SK-N-SH treated with all-trans-retinoic acid at 6 μM for 48 hours (cell line): ENCODE data around the gene PDGFB.

Experiments
- ATAC-seq: fragments of 200-7000 bp; cut with Tn5 transposase; 3 replicates; pipeline ENCODE4 v1.9.1; 2020; ENCODE audit warnings: mild to moderate bottlenecking, moderate library complexity
- BACH2 ChIP-seq: fragments of 250-450 bp; sonication (Bioruptor Pico); IDR thresholded peaks from 2 replicates; pipeline ENCODE4 v1.9.0; 2021; ENCODE audit warnings: mild to moderate bottlenecking, borderline replicate concordance
- CREB5 ChIP-seq: fragments of 250-450 bp; sonication (Bioruptor Pico); IDR thresholded peaks from 2 replicates; pipeline ENCODE4 v1.5.1; 2020; ENCODE audit warnings: low read depth, mild to moderate bottlenecking, moderate library complexity
- CSDC2 ChIP-seq: fragments of 250-450 bp; sonication (Bioruptor Pico); IDR thresholded peaks from 2 replicates; pipeline ENCODE4 v1.5.0; 2020; ENCODE audit warnings: mild to moderate bottlenecking, moderate library complexity
- ESRRG ChIP-seq: fragments of 250-450 bp; sonication (Bioruptor Pico); IDR thresholded peaks from 2 replicates; pipeline ENCODE4 v1.6.1; 2021; ENCODE audit warnings: mild to moderate bottlenecking
- ISL1 ChIP-seq: fragments of 250-450 bp; sonication (Bioruptor Pico); IDR thresholded peaks from 2 replicates; pipeline ENCODE4 v2.1.2; 2022; ENCODE audit warnings: mild to moderate bottlenecking, moderate library complexity
- OSR1 ChIP-seq: fragments of 250-450 bp; sonication (Bioruptor Pico); IDR thresholded peaks from 2 replicates; pipeline ENCODE4 v1.8.0; 2022; ENCODE audit warnings: moderate library complexity, mild to moderate bottlenecking, inconsistent platforms
- PPARA ChIP-seq: fragments of 250-450 bp; sonication (Bioruptor Pico); IDR thresholded peaks from 2 replicates; pipeline ENCODE4 v1.5.0; 2020; ENCODE audit warnings: mild to moderate bottlenecking, borderline replicate concordance
- RARB ChIP-seq: fragments of 250-450 bp; sonication (Bioruptor Pico); IDR thresholded peaks from 2 replicates; pipeline ENCODE4 v1.8.0; 2021; ENCODE audit warnings: mild to moderate bottlenecking, moderate library complexity
- TCF4 ChIP-seq: fragments of 250-450 bp; sonication (Bioruptor Pico); IDR thresholded peaks from 2 replicates; pipeline ENCODE4 v1.8.0; 2021; ENCODE audit warnings: mild to moderate bottlenecking, moderate library complexity, borderline replicate concordance
- TOX ChIP-seq: fragments of 250-450 bp; sonication (Bioruptor Pico); IDR thresholded peaks from 2 replicates; pipeline ENCODE4 v1.8.0; 2021; ENCODE audit warnings: mild to moderate bottlenecking, moderate library complexity, borderline replicate concordance
- ZC3H10 ChIP-seq: fragments of 250-450 bp; sonication (Bioruptor Pico); IDR thresholded peaks from 2 replicates; pipeline ENCODE4 v1.5.1; 2021; ENCODE audit warnings: mild to moderate bottlenecking, moderate library complexity
- ZFP3 ChIP-seq: fragments of 250-450 bp; sonication (Bioruptor Pico); IDR thresholded peaks from 2 replicates; pipeline ENCODE4 v1.5.0; 2020; ENCODE audit warnings: mild to moderate bottlenecking, moderate library complexity
- ZNF565 ChIP-seq: fragments of 450-650 bp; formaldehyde crosslinking; conservative IDR thresholded peaks from 2 replicates; pipeline ENCODE4 v1.5.0; 2020; ENCODE audit warnings: low read depth, mild to moderate bottlenecking, moderate library complexity
- ZNF70 ChIP-seq: fragments of 450-650 bp; formaldehyde crosslinking; IDR thresholded peaks from 2 replicates; pipeline ENCODE4 v1.5.0; 2020; ENCODE audit warnings: mild to moderate bottlenecking, moderate library complexity
- ZNF8 ChIP-seq: fragments of 450-650 bp; formaldehyde crosslinking; IDR thresholded peaks from 2 replicates; pipeline ENCODE4 v1.5.0; 2020; ENCODE audit warnings: mild to moderate bottlenecking, moderate library complexity
- TF ChIP-seq, protein P1 (sequence below): fragments of 250-450 bp; sonication (Bioruptor Pico); IDR thresholded peaks from 2 replicates; pipeline ENCODE4 v1.5.1; 2021; ENCODE audit warnings: mild to moderate bottlenecking, moderate library complexity
- TF ChIP-seq, protein P2 (sequence below): fragments of 250-450 bp; sonication (Bioruptor Pico); IDR thresholded peaks from 2 replicates; pipeline ENCODE4 v1.8.0; 2021; ENCODE audit warnings: low read depth, mild to moderate bottlenecking, moderate library complexity, borderline replicate concordance
- TF ChIP-seq, protein P3 (sequence below): fragments of 250-450 bp; sonication (Bioruptor Pico); IDR thresholded peaks from 2 replicates; pipeline ENCODE4 v1.5.0; 2020; ENCODE audit warnings: mild to moderate bottlenecking, moderate library complexity

The PDGFB gene

DNA sequence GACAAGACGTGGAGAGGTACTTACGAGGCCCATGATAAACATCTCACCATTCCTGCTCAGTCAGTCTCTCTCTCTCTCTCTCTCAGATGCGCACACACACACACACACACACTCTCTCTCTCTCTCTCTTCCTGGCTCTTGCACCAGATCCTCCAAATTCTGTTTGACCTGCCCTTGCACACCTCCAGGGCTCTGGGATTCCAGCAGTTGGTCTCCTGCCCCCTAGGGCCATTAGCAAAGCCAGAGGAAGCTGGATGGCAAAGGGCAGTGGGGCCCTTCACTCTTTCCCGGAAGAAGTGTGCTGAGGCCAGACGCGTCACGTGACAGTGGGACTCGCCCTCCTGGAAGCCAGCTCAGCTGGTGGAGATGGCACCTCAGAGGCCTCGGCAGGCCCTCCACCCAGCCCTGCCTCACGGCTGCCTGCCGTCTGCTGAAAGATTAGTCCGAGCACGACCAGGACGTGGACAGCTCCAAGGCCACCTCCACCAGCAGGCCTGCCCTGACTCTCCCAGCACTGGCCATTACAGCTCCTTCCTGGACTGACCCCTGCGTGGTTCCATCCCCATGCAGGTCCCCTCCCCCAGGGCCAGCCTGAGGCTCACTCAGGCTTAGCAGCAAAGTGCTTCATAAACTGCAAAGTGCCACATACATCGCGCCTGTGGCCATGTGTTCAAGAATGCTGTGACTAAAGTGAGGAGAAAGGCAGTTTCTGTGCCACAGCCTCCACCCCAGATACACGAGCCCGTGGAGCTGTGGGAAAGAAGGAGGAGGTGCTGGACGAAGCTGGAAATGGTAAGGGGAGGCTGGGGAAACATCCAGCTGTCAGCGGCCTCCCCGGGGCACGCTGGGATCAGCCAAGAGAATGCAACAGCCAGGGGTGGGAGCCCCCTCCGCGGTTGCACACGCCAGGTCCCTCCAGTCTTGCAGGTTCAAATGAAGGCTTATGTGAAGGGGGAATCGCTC lies 3.7 kb downstream of the PDGFB start:
- no peak for TF ChIP-seq BACH2 (CRISPR knock-in tag)
- TF ChIP-seq ZFP3 (CRISPR knock-in tag), result no peak
- TF ChIP-seq ISL1, result no peak
- TF ChIP-seq, protein P1, sequence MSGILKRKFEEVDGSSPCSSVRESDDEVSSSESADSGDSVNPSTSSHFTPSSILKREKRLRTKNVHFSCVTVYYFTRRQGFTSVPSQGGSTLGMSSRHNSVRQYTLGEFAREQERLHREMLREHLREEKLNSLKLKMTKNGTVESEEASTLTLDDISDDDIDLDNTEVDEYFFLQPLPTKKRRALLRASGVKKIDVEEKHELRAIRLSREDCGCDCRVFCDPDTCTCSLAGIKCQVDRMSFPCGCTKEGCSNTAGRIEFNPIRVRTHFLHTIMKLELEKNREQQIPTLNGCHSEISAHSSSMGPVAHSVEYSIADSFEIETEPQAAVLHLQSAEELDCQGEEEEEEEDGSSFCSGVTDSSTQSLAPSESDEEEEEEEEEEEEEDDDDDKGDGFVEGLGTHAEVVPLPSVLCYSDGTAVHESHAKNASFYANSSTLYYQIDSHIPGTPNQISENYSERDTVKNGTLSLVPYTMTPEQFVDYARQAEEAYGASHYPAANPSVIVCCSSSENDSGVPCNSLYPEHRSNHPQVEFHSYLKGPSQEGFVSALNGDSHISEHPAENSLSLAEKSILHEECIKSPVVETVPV, result no peak
- no peak for TF ChIP-seq RARB
- no peak for TF ChIP-seq ZNF565 (CRISPR knock-in tag)
- no peak for TF ChIP-seq OSR1 (CRISPR knock-in tag)
- no peak for TF ChIP-seq ZNF8 (CRISPR knock-in tag)
- ATAC-seq, result no peak

DNA sequence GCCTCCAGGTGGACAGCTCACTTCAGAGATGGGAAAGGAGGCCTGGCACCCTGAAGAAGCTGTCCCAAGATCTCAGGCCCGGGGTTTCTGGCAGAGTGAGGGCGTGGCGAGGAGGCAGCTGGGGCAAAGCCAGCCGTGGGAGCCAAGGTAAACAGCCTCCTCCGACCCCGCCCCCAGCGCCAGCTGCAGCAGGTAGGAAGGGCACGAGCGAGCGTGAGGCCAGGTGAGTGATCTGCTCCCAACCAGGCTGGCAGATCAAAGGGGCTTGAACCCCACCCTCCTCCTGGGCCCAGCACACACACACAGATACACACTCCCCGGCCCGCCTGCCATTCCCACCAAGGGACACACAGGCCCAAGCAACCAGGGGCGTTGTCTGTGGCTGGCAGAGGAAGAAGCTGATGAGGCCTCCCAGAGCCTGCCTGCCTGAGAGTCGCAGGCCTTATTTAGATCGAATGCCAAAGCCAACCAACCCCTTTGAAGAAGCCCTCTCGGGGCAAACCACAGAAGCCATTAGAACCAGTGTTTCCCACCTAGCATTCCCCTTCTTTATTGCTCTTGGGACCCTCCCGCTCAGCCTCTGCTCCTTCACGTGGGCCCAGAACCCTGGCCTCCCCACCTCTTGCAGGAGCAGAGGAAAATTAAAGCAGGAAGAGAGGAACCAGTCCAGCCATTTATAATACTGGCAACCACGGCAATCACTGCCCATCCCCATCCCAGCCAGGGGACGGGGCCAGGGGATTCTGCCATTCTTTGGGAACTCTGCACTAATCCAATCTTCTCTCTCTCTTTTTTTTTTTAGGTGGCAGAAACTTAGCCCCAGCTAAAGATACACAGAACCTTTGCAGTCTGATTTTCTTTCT lies 5.0 kb downstream of the PDGFB start:
- TF ChIP-seq ZFP3 (CRISPR knock-in tag), result no peak
- no peak for TF ChIP-seq ZC3H10 (CRISPR knock-in tag)
- no peak for TF ChIP-seq ESRRG (CRISPR knock-in tag)
- TF ChIP-seq TOX (CRISPR knock-in tag), result no peak
- no peak for TF ChIP-seq CREB5 (CRISPR knock-in tag)
- TF ChIP-seq ZNF8 (CRISPR knock-in tag), result no peak
- TF ChIP-seq BACH2 (CRISPR knock-in tag), result no peak
- ATAC-seq, result no peak

GRCh38 chr22:39238966-39239505 lies 5.7 kb downstream of the PDGFB start:
- TF ChIP-seq TOX (CRISPR knock-in tag), result no peak
- no peak for TF ChIP-seq CSDC2 (CRISPR knock-in tag)
- no peak for TF ChIP-seq ZFP3 (CRISPR knock-in tag)
- TF ChIP-seq, protein P2, sequence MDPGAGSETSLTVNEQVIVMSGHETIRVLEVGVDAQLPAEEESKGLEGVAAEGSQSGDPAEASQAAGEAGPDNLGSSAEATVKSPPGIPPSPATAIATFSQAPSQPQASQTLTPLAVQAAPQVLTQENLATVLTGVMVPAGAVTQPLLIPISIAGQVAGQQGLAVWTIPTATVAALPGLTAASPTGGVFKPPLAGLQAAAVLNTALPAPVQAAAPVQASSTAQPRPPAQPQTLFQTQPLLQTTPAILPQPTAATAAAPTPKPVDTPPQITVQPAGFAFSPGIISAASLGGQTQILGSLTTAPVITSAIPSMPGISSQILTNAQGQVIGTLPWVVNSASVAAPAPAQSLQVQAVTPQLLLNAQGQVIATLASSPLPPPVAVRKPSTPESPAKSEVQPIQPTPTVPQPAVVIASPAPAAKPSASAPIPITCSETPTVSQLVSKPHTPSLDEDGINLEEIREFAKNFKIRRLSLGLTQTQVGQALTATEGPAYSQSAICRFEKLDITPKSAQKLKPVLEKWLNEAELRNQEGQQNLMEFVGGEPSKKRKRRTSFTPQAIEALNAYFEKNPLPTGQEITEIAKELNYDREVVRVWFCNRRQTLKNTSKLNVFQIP, result no peak
- no peak for TF ChIP-seq ZNF70 (CRISPR knock-in tag)
- TF ChIP-seq, protein P1, result no peak
- TF ChIP-seq TCF4 (CRISPR knock-in tag), result no peak
- TF ChIP-seq, protein P3, sequence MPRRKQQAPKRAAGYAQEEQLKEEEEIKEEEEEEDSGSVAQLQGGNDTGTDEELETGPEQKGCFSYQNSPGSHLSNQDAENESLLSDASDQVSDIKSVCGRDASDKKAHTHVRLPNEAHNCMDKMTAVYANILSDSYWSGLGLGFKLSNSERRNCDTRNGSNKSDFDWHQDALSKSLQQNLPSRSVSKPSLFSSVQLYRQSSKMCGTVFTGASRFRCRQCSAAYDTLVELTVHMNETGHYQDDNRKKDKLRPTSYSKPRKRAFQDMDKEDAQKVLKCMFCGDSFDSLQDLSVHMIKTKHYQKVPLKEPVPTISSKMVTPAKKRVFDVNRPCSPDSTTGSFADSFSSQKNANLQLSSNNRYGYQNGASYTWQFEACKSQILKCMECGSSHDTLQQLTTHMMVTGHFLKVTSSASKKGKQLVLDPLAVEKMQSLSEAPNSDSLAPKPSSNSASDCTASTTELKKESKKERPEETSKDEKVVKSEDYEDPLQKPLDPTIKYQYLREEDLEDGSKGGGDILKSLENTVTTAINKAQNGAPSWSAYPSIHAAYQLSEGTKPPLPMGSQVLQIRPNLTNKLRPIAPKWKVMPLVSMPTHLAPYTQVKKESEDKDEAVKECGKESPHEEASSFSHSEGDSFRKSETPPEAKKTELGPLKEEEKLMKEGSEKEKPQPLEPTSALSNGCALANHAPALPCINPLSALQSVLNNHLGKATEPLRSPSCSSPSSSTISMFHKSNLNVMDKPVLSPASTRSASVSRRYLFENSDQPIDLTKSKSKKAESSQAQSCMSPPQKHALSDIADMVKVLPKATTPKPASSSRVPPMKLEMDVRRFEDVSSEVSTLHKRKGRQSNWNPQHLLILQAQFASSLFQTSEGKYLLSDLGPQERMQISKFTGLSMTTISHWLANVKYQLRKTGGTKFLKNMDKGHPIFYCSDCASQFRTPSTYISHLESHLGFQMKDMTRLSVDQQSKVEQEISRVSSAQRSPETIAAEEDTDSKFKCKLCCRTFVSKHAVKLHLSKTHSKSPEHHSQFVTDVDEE (CRISPR knock-in tag), result no peak
- no peak for TF ChIP-seq PPARA (CRISPR knock-in tag)
- no peak for TF ChIP-seq ZNF8 (CRISPR knock-in tag)
- no peak for TF ChIP-seq OSR1 (CRISPR knock-in tag)
- TF ChIP-seq CREB5 (CRISPR knock-in tag), result no peak
- TF ChIP-seq ZC3H10 (CRISPR knock-in tag), result no peak
- no peak for ATAC-seq
